GM23338 (cell line): ENCODE measurements around the gene ASB3. TPM values are rescaled to one million over a fixed set of nuclear protein-coding genes. Genes with fewer than 3 reads are reported as not detected.

Experiments
- ATAC-seq: fragments of 200-7000 bp; cut with Tn5 transposase; 3 replicates; pipeline ENCODE4 v1.9.1; 2020
- DNase-seq: peaks from one replicate; pipeline ENCODE4 v3.0.0-alpha.2; 2015; ENCODE audit warnings: low spot score
- H2AFZ ChIP-seq: fragments of 200-600 bp; sonication (generic); 2 replicates; pipeline ENCODE4 v1.8.0; 2016; ENCODE audit warnings: antibody characterized with exemption, mild to moderate bottlenecking, moderate library complexity
- H3F3A ChIP-seq: fragments of 200-600 bp; sonication (generic); replicated peaks from 2 replicates; pipeline ENCODE4 v1.8.0; 2017; ENCODE audit warnings: antibody characterized with exemption, mixed run types, low read depth
- H3K27ac ChIP-seq: fragments of 200-600 bp; sonication (generic); 2 replicates; pipeline ENCODE4 v1.6.1; 2016; ENCODE audit warnings: low read depth
- H3K27me3 ChIP-seq: fragments of 200-600 bp; sonication (generic); 2 replicates; pipeline ENCODE4 v1.8.0; 2016; ENCODE audit warnings: mild to moderate bottlenecking, mixed run types, moderate library complexity; ENCODE audit not compliant: insufficient read depth
- H3K36me3 ChIP-seq: fragments of 200-600 bp; sonication (generic); 2 replicates; pipeline ENCODE4 v1.8.0; 2016; ENCODE audit warnings: mild to moderate bottlenecking; ENCODE audit not compliant: insufficient read depth
- H3K4me1 ChIP-seq: fragments of 200-600 bp; sonication (generic); 2 replicates; pipeline ENCODE4 v1.8.0; 2016; ENCODE audit warnings: mild to moderate bottlenecking, moderate library complexity; ENCODE audit not compliant: insufficient read depth
- H3K4me2 ChIP-seq: fragments of 200-600 bp; sonication (generic); 2 replicates; pipeline ENCODE4 v1.7.1; 2017; ENCODE audit warnings: mixed run types
- H3K4me3 ChIP-seq: fragments of 200-600 bp; sonication (generic); 2 replicates; pipeline ENCODE4 v1.6.1; 2016; ENCODE audit warnings: mixed run types
- H3K79me2 ChIP-seq: fragments of 200-600 bp; sonication (generic); replicated peaks from 2 replicates; pipeline ENCODE4 v1.8.0; 2017; ENCODE audit warnings: mild to moderate bottlenecking; ENCODE audit not compliant: insufficient read depth
- H3K9me2 ChIP-seq: fragments of 200-600 bp; sonication (generic); 2 replicates; pipeline ENCODE4 v1.8.0; 2017; ENCODE audit not compliant: insufficient read depth
- H4K20me1 ChIP-seq: fragments of 200-600 bp; sonication (generic); replicated peaks from 2 replicates; pipeline ENCODE4 v1.8.0; 2017; ENCODE audit warnings: mild to moderate bottlenecking; ENCODE audit not compliant: insufficient read depth
- H3K27ac Mint-ChIP-seq: 2 replicates; pipeline ENCODE4 v1.8.0; 2020; ENCODE audit warnings: inconsistent platforms, mild to moderate bottlenecking, moderate library complexity, mixed read lengths
- H3K27me3 Mint-ChIP-seq: 3 replicates; pipeline ENCODE4 v1.8.0; 2022; ENCODE audit warnings: low read depth, mild to moderate bottlenecking, moderate library complexity, mixed read lengths, inconsistent platforms; ENCODE audit not compliant: insufficient read depth, poor library complexity
- H3K36me3 Mint-ChIP-seq: 3 replicates; pipeline ENCODE4 v1.8.0; 2021; ENCODE audit warnings: low read depth, mild to moderate bottlenecking, inconsistent platforms, moderate library complexity, mixed read lengths
- H3K4me1 Mint-ChIP-seq: 3 replicates; pipeline ENCODE4 v1.8.0; 2020; ENCODE audit warnings: mild to moderate bottlenecking, inconsistent platforms, mixed read lengths
- H3K4me3 Mint-ChIP-seq: 3 replicates; pipeline ENCODE4 v1.8.0; 2021; ENCODE audit warnings: moderate library complexity, mild to moderate bottlenecking, inconsistent platforms, mixed read lengths
- H3K9me3 Mint-ChIP-seq: 3 replicates; pipeline ENCODE4 v1.8.0; 2020; ENCODE audit warnings: moderate library complexity, mild to moderate bottlenecking, inconsistent platforms, mixed read lengths
- CREB1 ChIP-seq: fragments of 250-450 bp; sonication (Bioruptor Pico); IDR thresholded peaks from 2 replicates; pipeline ENCODE4 v1.5.0; 2020; ENCODE audit warnings: low read depth, mild to moderate bottlenecking, moderate library complexity
- EZH2 ChIP-seq: fragments of 200-600 bp; sonication (generic); IDR thresholded peaks from one replicate; pipeline ENCODE4 v1.8.0; 2017; ENCODE audit warnings: antibody characterized with exemption, mild to moderate bottlenecking, low read depth; ENCODE audit not compliant: unreplicated experiment
- JUNB ChIP-seq: IDR thresholded peaks from one replicate; pipeline ENCODE4 v1.6.1; 2016; ENCODE audit warnings: antibody characterized with exemption; ENCODE audit not compliant: unreplicated experiment
- NANOG ChIP-seq: IDR thresholded peaks from 2 replicates; pipeline ENCODE4 v1.6.1; 2016; ENCODE audit warnings: antibody characterized with exemption, borderline replicate concordance
- POLR2AphosphoS5 ChIP-seq: IDR thresholded peaks from 2 replicates; pipeline ENCODE4 v1.6.1; 2016; ENCODE audit warnings: antibody characterized with exemption, low read depth
- ZNF114 ChIP-seq: fragments of 250-450 bp; sonication (Bioruptor Pico); IDR thresholded peaks from 2 replicates; pipeline ENCODE4 v1.5.0; 2020; ENCODE audit warnings: mild to moderate bottlenecking, moderate library complexity
- ZNF331 ChIP-seq: fragments of 250-450 bp; sonication (Bioruptor Pico); IDR thresholded peaks from 2 replicates; pipeline ENCODE4 v1.5.0; 2020; ENCODE audit warnings: low read depth, mild to moderate bottlenecking, moderate library complexity
- polyA plus RNA-seq: library from polyadenylated mRNA; unstranded; fragments of >200 nt; fragmentation: Nextera tagmentation; extraction: Ambion mirVana; gene quantifications from 2 replicates; pipeline ENCODE4 v1.2.1, GENCODE V29; 2016
- total RNA-seq: library from RNA; depleted of rRNA; stranded (reverse); fragments of >200 nt; shearing (Covaris generic); gene quantifications from 2 replicates; pipeline ENCODE4 v1.2.3, GENCODE V29; 2014
- TF ChIP-seq, protein P1 (sequence below): fragments of 250-450 bp; sonication (Bioruptor Pico); IDR thresholded peaks from 2 replicates; pipeline ENCODE4 v1.5.0; 2020; ENCODE audit warnings: mild to moderate bottlenecking, moderate library complexity
- TF ChIP-seq, protein P2 (sequence below), 2 experiments: fragments of 200-600 bp in 1 of 2; sonication (generic) in 1 of 2; conservative IDR thresholded peaks; 2 replicates each; pipeline versions ENCODE4 v1.5.1 to v1.6.1; 2016 to 2017; ENCODE audit warnings: antibody characterized with exemption in 2 of 2, low read depth in 2 of 2, mild to moderate bottlenecking in 2 of 2, moderate library complexity in 1 of 2

The ASB3 gene
- total and polyA plus RNA-seq, 2 experiments from 2014 or later, result 22.4 to 30.5 TPM

DNA sequence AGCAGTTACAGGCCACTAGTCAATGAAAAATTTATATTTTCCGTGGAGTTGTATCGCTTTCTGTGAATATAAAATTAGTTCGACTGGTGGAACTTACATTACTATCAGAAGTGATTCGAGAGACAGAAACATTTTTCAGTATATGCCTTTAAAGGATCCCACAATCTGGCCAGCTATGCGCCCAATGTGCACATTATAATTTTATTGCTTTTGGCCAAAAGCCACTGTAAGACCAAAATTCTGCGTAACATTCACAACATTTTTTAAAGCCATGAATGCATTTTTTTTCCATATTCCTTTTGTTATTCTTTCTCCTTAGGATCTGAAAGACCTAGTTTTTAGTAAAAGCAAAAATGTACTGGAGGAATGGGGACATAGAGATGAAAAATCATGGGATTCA, 150.2 kb downstream of the ASB3 start (continued):
- TF ChIP-seq, protein P1, sequence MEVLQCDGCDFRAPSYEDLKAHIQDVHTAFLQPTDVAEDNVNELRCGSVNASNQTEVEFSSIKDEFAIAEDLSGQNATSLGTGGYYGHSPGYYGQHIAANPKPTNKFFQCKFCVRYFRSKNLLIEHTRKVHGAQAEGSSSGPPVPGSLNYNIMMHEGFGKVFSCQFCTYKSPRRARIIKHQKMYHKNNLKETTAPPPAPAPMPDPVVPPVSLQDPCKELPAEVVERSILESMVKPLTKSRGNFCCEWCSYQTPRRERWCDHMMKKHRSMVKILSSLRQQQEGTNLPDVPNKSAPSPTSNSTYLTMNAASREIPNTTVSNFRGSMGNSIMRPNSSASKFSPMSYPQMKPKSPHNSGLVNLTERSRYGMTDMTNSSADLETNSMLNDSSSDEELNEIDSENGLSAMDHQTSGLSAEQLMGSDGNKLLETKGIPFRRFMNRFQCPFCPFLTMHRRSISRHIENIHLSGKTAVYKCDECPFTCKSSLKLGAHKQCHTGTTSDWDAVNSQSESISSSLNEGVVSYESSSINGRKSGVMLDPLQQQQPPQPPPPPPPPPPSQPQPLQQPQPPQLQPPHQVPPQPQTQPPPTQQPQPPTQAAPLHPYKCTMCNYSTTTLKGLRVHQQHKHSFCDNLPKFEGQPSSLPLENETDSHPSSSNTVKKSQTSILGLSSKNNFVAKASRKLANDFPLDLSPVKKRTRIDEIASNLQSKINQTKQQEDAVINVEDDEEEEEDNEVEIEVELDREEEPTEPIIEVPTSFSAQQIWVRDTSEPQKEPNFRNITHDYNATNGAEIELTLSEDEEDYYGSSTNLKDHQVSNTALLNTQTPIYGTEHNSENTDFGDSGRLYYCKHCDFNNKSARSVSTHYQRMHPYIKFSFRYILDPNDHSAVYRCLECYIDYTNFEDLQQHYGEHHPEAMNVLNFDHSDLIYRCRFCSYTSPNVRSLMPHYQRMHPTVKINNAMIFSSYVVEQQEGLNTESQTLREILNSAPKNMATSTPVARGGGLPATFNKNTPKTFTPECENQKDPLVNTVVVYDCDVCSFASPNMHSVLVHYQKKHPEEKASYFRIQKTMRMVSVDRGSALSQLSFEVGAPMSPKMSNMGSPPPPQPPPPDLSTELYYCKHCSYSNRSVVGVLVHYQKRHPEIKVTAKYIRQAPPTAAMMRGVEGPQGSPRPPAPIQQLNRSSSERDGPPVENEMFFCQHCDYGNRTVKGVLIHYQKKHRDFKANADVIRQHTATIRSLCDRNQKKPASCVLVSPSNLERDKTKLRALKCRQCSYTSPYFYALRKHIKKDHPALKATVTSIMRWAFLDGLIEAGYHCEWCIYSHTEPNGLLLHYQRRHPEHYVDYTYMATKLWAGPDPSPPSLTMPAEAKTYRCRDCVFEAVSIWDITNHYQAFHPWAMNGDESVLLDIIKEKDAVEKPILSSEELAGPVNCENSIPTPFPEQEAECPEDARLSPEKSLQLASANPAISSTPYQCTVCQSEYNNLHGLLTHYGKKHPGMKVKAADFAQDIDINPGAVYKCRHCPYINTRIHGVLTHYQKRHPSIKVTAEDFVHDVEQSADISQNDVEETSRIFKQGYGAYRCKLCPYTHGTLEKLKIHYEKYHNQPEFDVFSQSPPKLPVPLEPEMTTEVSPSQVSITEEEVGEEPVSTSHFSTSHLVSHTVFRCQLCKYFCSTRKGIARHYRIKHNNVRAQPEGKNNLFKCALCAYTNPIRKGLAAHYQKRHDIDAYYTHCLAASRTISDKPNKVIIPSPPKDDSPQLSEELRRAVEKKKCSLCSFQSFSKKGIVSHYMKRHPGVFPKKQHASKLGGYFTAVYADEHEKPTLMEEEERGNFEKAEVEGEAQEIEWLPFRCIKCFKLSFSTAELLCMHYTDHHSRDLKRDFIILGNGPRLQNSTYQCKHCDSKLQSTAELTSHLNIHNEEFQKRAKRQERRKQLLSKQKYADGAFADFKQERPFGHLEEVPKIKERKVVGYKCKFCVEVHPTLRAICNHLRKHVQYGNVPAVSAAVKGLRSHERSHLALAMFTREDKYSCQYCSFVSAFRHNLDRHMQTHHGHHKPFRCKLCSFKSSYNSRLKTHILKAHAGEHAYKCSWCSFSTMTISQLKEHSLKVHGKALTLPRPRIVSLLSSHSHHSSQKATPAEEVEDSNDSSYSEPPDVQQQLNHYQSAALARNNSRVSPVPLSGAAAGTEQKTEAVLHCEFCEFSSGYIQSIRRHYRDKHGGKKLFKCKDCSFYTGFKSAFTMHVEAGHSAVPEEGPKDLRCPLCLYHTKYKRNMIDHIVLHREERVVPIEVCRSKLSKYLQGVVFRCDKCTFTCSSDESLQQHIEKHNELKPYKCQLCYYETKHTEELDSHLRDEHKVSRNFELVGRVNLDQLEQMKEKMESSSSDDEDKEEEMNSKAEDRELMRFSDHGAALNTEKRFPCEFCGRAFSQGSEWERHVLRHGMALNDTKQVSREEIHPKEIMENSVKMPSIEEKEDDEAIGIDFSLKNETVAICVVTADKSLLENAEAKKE (CRISPR knock-in tag), result no peak
- TF ChIP-seq, protein P2, sequence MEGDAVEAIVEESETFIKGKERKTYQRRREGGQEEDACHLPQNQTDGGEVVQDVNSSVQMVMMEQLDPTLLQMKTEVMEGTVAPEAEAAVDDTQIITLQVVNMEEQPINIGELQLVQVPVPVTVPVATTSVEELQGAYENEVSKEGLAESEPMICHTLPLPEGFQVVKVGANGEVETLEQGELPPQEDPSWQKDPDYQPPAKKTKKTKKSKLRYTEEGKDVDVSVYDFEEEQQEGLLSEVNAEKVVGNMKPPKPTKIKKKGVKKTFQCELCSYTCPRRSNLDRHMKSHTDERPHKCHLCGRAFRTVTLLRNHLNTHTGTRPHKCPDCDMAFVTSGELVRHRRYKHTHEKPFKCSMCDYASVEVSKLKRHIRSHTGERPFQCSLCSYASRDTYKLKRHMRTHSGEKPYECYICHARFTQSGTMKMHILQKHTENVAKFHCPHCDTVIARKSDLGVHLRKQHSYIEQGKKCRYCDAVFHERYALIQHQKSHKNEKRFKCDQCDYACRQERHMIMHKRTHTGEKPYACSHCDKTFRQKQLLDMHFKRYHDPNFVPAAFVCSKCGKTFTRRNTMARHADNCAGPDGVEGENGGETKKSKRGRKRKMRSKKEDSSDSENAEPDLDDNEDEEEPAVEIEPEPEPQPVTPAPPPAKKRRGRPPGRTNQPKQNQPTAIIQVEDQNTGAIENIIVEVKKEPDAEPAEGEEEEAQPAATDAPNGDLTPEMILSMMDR (conservative IDR thresholded peaks at IDR 0.05; ENCODE audit: low read depth in 2 of 2), result no peak
- TF ChIP-seq ZNF331 (CRISPR knock-in tag) (no peak), EZH2 (no peak), ZNF114 (no peak), CREB1 (CRISPR knock-in tag) (no peak), NANOG (no peak), POLR2AphosphoS5 (no peak)

DNA sequence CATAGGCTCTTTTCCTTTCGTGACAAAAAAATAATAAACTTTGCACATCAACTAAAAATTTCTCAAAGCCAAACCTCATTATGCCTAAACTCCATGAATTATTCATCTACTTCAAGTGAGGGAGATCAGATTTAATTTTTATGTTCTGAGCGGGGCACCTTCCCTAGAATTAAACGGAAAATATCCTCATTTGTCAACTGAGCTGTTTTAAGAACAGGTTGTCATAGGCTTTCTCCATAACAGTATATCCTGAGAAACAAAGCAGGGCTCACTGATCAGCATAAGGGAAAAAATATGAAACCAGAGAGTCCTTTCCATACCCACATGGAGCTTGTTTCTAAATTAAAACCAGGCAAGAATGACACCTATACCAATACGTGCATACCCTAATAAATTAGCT, 150.6 kb downstream of the ASB3 start:
- Mint-ChIP-seq H3K4me3 (no peak overlapping the region), H3K4me1 (peaks cover 1% of the 10 kb centered on the region; the same call in 2 of the 3 replicates), H3K27me3 (peaks cover 2% of the 10 kb centered on the region), H3K27ac (no peak overlapping the region; the same call in 1 of the 2 replicates), H3K36me3 (no peaks in the 10 kb centered on the region), H3K9me3 (peaks cover 4% of the 10 kb centered on the region; the same call in 2 of the 3 replicates)
- Histone ChIP-seq H3K27ac (no peak overlapping the region), H3K79me2 (no peaks in the 10 kb centered on the region), H3K9me2 (no peaks in the 10 kb centered on the region), H3K36me3 (no peaks in the 10 kb centered on the region), H3K27me3 (no peaks in the 10 kb centered on the region), H4K20me1 (no peaks in the 10 kb centered on the region), H3K4me1 (peaks cover 2% of the 10 kb centered on the region; the same call in 1 of the 2 replicates), H3F3A (no peaks in the 10 kb centered on the region), H3K4me2 (no peak overlapping the region), H2AFZ (no peak overlapping the region), H3K4me3 (no peak overlapping the region)
- no peak for DNase-seq
- ATAC-seq, result no peak
- no peak for TF ChIP-seq NANOG
- no peak for TF ChIP-seq EZH2
- TF ChIP-seq, protein P1 (CRISPR knock-in tag), result no peak
- no peak for TF ChIP-seq JUNB
